SK-N-SH (cell line): ENCODE results near the gene MYO18B.

Source experiments
- CHD2 ChIP-seq: fragments of 150-350 bp; IDR thresholded peaks from 2 replicates; pipeline ENCODE4 v1.6.1; 2018; ENCODE audit warnings: low read length; ENCODE audit not compliant: partially characterized antibody
- CTCF ChIP-seq: fragments of 200-600 bp; sonication (generic); IDR thresholded peaks from 2 replicates; pipeline ENCODE4 v1.6.1; 2017; ENCODE audit warnings: antibody characterized with exemption, mild to moderate bottlenecking, moderate library complexity
- JUND ChIP-seq: IDR thresholded peaks from 2 replicates; pipeline ENCODE4 v1.4.0; 2012
- NFIC ChIP-seq: IDR thresholded peaks from 2 replicates; pipeline ENCODE4 v1.4.0; 2012; ENCODE audit warnings: borderline replicate concordance
- NRF1 ChIP-seq: IDR thresholded peaks from 2 replicates; pipeline ENCODE4 v1.6.1; 2012; ENCODE audit warnings: low read depth, mild to moderate bottlenecking, low read length
- POLR2AphosphoS5 ChIP-seq: IDR thresholded peaks from 2 replicates; pipeline ENCODE4 v1.6.1; 2012; ENCODE audit warnings: low read depth, low read length
- SIN3A ChIP-seq: IDR thresholded peaks from 2 replicates; pipeline ENCODE4 v1.6.1; 2012; ENCODE audit warnings: low read depth, mild to moderate bottlenecking, low read length, moderate library complexity, borderline replicate concordance
- SMC3 ChIP-seq: IDR thresholded peaks from 2 replicates; pipeline ENCODE4 v1.6.1; 2012; ENCODE audit warnings: low read depth, low read length, improper control_type of control experiment
- USF2 ChIP-seq: fragments of 150-350 bp; IDR thresholded peaks from 2 replicates; pipeline ENCODE4 v1.6.1; 2017; ENCODE audit warnings: antibody characterized with exemption, low read length, low read depth, borderline replicate concordance
- ZBTB33 ChIP-seq: IDR thresholded peaks from 2 replicates; pipeline ENCODE4 v1.4.0; 2012; ENCODE audit warnings: low read depth, borderline replicate concordance
- TF ChIP-seq, protein P1 (sequence below): IDR thresholded peaks from 2 replicates; pipeline ENCODE4 v1.6.1; 2012; ENCODE audit warnings: mild to moderate bottlenecking, low read depth, low read length, moderate library complexity

DNA sequence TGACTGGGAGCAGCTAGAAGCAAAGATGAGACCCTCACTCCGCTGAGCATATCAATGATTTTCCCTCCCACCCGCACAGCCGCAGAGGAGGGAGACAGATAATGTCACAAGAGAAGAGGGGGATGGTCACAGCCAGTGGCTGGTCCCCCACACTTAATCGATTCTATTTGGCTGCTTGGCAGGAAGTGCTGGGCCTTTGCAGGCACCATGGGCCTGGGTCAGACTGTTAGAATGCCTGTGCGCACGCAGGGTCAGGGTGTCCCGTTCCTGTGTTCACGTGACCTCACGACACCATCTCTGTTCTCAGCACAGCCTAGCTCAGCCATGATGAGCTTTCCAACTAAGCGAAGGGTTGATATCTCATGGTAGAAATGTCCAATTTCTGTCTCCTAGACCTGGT lies 107.0 kb downstream of the MYO18B start:
- no peak for TF ChIP-seq SIN3A
- TF ChIP-seq CTCF, result no peak
- TF ChIP-seq USF2, result no peak
- TF ChIP-seq POLR2AphosphoS5, result no peak
- no peak for TF ChIP-seq NFIC
- TF ChIP-seq SMC3, result no peak
- TF ChIP-seq, protein P1, sequence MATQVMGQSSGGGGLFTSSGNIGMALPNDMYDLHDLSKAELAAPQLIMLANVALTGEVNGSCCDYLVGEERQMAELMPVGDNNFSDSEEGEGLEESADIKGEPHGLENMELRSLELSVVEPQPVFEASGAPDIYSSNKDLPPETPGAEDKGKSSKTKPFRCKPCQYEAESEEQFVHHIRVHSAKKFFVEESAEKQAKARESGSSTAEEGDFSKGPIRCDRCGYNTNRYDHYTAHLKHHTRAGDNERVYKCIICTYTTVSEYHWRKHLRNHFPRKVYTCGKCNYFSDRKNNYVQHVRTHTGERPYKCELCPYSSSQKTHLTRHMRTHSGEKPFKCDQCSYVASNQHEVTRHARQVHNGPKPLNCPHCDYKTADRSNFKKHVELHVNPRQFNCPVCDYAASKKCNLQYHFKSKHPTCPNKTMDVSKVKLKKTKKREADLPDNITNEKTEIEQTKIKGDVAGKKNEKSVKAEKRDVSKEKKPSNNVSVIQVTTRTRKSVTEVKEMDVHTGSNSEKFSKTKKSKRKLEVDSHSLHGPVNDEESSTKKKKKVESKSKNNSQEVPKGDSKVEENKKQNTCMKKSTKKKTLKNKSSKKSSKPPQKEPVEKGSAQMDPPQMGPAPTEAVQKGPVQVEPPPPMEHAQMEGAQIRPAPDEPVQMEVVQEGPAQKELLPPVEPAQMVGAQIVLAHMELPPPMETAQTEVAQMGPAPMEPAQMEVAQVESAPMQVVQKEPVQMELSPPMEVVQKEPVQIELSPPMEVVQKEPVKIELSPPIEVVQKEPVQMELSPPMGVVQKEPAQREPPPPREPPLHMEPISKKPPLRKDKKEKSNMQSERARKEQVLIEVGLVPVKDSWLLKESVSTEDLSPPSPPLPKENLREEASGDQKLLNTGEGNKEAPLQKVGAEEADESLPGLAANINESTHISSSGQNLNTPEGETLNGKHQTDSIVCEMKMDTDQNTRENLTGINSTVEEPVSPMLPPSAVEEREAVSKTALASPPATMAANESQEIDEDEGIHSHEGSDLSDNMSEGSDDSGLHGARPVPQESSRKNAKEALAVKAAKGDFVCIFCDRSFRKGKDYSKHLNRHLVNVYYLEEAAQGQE, result no peak
- TF ChIP-seq JUND, result no peak
- no peak for TF ChIP-seq NRF1
- no peak for TF ChIP-seq CHD2
- no peak for TF ChIP-seq ZBTB33
